ENCODE measurements around the gene XAB2. TPM values are rescaled to one million over a fixed set of nuclear protein-coding genes. Genes with fewer than 3 reads are reported as not detected.

XAB2 gene
- total RNA-seq, 1 donor from 2014 or later: 32.8 TPM

DNA sequence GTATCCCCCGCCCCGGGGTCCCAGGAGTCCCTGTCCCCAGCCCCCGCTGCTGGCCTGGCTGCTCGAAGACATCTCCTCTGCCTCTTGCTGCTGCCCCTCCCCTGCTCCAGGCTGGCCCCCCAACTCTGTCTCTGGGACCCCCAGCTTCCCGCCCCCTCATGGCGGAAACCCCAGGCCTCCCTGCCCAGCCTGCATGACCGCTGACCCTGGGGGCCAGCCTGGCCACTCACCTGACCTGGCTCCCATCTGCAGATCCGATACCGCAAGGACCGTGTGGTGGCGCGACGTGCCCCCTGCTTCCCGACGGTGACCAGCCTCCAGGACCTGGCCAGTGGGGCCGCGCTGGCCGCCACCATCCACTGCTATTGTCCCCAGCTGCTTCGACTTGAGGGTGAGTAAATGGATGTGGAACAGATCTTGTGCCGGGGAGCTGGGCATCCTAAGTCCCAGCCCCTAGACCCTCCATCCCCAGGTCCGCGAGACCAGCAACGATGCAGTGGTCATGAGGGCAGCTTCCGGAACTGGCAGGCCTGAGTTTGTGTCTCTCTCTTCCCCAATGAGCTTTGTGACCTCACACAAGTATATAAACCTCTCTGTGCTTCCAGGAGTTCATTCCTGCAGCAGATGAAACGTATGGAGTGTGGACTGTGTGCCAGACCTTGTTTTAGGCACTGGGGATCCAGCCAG, 21.3 kb downstream of the XAB2 start:
- Mint-ChIP-seq H3K27me3 (ENCODE audit: unreplicated experiment) (peaks cover 7% of the 10 kb centered on the region), H3K9me3 (ENCODE audit: unreplicated experiment) (peaks cover 4% of the 10 kb centered on the region), H3K4me3 (ENCODE audit: unreplicated experiment) (no peak overlapping the region), H3K27ac (ENCODE audit: unreplicated experiment) (no peak overlapping the region), H3K36me3 (ENCODE audit: unreplicated experiment) (no peaks in the 10 kb centered on the region), H3K4me1 (ENCODE audit: low read depth, unreplicated experiment) (no peaks in the 10 kb centered on the region)
- DNase-seq: no peak
- TF ChIP-seq CTCF (IDR thresholded peaks at IDR 0.05; ENCODE audit: partially characterized antibody, unreplicated experiment): no peak

- no peak overlapping the region for H3K27ac Mint-ChIP-seq (ENCODE audit: unreplicated experiment)
- DNase-seq: no peak
- no peaks in the 10 kb centered on the region for H3K36me3 Mint-ChIP-seq (ENCODE audit: unreplicated experiment)
- H3K9me3 Mint-ChIP-seq (ENCODE audit: unreplicated experiment): peaks cover 4% of the 10 kb centered on the region
- H3K27me3 Mint-ChIP-seq (ENCODE audit: unreplicated experiment): peaks cover 11% of the 10 kb centered on the region
- no peaks in the 10 kb centered on the region for H3K4me1 Mint-ChIP-seq (ENCODE audit: low read depth, unreplicated experiment)
- no peak overlapping the region for H3K4me3 Mint-ChIP-seq (ENCODE audit: unreplicated experiment)
- TF ChIP-seq CTCF (IDR thresholded peaks at IDR 0.05; ENCODE audit: partially characterized antibody, unreplicated experiment): no peak
Measured at GRCh38 chr19:7607212-7607873, 22.0 kb downstream of the XAB2 start.

DNA sequence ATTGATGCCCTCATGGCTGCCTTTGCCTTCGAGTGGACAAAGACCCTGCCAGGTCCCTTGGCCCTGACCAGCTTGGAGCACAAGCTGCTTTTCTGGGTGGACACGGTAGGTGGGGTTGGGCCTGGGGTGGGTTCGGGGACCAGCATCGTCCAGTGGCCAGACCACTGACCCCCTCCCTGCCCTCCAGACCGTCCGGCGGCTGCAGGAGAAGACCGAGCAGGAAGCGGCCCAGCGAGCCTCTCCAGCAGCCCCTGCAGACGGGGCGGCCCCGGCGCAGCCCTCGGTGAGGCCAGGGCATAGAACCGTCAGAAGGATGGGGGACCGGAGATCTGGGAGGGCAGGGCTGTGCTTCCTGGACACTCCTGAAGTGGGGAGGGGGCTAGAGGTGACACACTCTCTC, 23.1 kb downstream of the XAB2 start:
- Mint-ChIP-seq H3K4me3 (ENCODE audit: unreplicated experiment) (no peak overlapping the region), H3K9me3 (ENCODE audit: unreplicated experiment) (peaks cover 4% of the 10 kb centered on the region), H3K27me3 (ENCODE audit: unreplicated experiment) (peaks cover 13% of the 10 kb centered on the region), H3K36me3 (ENCODE audit: unreplicated experiment) (no peaks in the 10 kb centered on the region), H3K27ac (ENCODE audit: unreplicated experiment) (no peak overlapping the region), H3K4me1 (ENCODE audit: low read depth, unreplicated experiment) (no peaks in the 10 kb centered on the region)
- no peak for DNase-seq
- TF ChIP-seq CTCF (IDR thresholded peaks at IDR 0.05; ENCODE audit: partially characterized antibody, unreplicated experiment): no peak

- TF ChIP-seq CTCF (IDR thresholded peaks at IDR 0.05; ENCODE audit: partially characterized antibody, unreplicated experiment): no peak
- no peak for DNase-seq
- H3K27me3 Mint-ChIP-seq (ENCODE audit: unreplicated experiment): peaks cover 13% of the 10 kb centered on the region
- no peak overlapping the region for H3K4me3 Mint-ChIP-seq (ENCODE audit: unreplicated experiment)
- no peak overlapping the region for H3K27ac Mint-ChIP-seq (ENCODE audit: unreplicated experiment)
- no peaks in the 10 kb centered on the region for H3K36me3 Mint-ChIP-seq (ENCODE audit: unreplicated experiment)
- no peaks in the 10 kb centered on the region for H3K4me1 Mint-ChIP-seq (ENCODE audit: low read depth, unreplicated experiment)
- peaks cover 4% of the 10 kb centered on the region for H3K9me3 Mint-ChIP-seq (ENCODE audit: unreplicated experiment)
Measured at GRCh38 chr19:7605490-7606222, 23.7 kb downstream of the XAB2 start.
